Measurements from ENCODE around the gene CNTNAP2.

CNTNAP2 gene

GRCh38 chr7:148124477-148124876 lies 2007.9 kb downstream of the CNTNAP2 start:
- no peak for DNase-seq

GRCh38 chr7:148127374-148127773 lies 2010.8 kb downstream of the CNTNAP2 start:
- no peak for DNase-seq

GRCh38 chr7:148129023-148129422 lies 2012.4 kb downstream of the CNTNAP2 start:
- no peak for DNase-seq

- DNase-seq: no peak
These were observed 2018.5 kb downstream of the CNTNAP2 start for GRCh38 chr7:148135116-148135515.

GRCh38 chr7:148135997-148136396 lies 2019.4 kb downstream of the CNTNAP2 start:
- DNase-seq: no peak

- DNase-seq: peak; percentile 24
These were observed 2026.2 kb downstream of the CNTNAP2 start for GRCh38 chr7:148142660-148143248.

- no peak for DNase-seq
These were observed 2028.2 kb downstream of the CNTNAP2 start for GRCh38 chr7:148144827-148145226.

- no peak for DNase-seq
These were observed 2029.7 kb downstream of the CNTNAP2 start for GRCh38 chr7:148146346-148146745.

GRCh38 chr7:148147438-148147837 lies 2030.8 kb downstream of the CNTNAP2 start:
- DNase-seq: no peak

DNA sequence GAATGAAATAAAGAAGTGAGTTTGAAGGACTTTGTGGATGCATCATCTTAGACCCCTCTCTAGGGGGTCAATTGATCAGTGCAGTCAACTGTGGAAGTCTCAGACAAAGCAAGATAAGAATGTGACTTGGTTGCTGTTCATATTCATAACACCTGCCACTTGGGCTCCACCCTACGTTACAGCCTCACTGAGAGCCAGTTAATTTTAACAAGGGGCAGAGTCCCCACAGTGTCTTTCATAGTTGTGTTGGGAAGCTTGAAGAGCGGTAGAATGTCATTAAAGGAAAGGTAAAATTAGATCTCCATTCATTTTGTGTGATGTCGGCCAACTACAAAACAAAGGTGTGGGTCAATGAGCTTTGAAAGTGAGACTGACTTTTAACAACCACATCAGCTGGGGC lies 2031.9 kb downstream of the CNTNAP2 start:
- no peak for DNase-seq

- no peak for DNase-seq
These were observed 2033.1 kb downstream of the CNTNAP2 start for GRCh38 chr7:148149730-148150129.

GRCh38 chr7:148151778-148152177 lies 2035.2 kb downstream of the CNTNAP2 start:
- no peak for DNase-seq

GRCh38 chr7:148153616-148154284 lies 2037.1 kb downstream of the CNTNAP2 start:
- DNase-seq: no peak

- DNase-seq: no peak
These were observed 2038.4 kb downstream of the CNTNAP2 start for GRCh38 chr7:148155000-148155399.

GRCh38 chr7:148155826-148156225 lies 2039.2 kb downstream of the CNTNAP2 start:
- DNase-seq: no peak

GRCh38 chr7:148156233-148156632 lies 2039.6 kb downstream of the CNTNAP2 start:
- DNase-seq: no peak

GRCh38 chr7:148159331-148159730 lies 2042.7 kb downstream of the CNTNAP2 start:
- DNase-seq: no peak

- no peak for DNase-seq
These were observed 2045.2 kb downstream of the CNTNAP2 start for GRCh38 chr7:148161776-148162175.

GRCh38 chr7:148162808-148163207 lies 2046.2 kb downstream of the CNTNAP2 start:
- no peak for DNase-seq

DNA sequence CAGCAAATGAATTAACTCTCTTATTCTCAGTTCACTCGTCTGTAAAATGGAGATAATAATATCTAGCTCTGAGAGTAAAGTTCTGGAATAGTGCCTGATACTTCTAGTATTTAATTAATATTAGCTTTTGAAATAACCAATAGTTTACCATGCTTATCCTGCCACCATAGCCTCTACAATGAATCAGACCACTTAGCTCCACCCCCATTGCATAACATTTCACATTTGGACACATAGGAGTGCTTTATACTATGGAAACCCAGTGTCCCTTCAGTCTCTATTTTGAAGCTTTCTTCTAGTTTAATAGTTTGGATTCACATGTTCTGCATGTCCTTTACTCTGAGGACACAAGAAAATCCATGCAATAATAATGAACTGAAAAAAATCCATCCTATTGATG lies 2046.6 kb downstream of the CNTNAP2 start:
- DNase-seq: no peak

- no peak for DNase-seq
These were observed 2056.3 kb downstream of the CNTNAP2 start for GRCh38 chr7:148172920-148173319.

- no peak for DNase-seq
These were observed 2056.8 kb downstream of the CNTNAP2 start for GRCh38 chr7:148173369-148173768.

DNA sequence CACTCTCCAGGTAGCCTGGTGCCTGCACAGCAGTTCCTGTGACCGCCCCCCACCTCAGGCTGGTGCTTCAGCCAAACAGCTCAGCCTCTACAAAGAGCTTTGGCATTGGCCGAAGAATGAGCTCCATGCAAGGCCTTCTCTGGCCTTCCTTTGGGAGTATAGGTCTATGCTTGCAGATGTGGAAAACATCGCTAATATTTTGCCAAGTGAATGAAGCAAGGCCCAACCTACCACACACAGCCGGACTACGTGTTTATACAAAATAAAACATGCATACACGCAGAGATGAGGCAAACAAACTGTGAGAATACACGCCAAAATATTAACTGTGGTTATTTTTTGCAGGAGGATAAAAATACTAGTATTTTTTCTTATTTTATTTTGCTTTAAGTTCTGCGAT lies 2057.8 kb downstream of the CNTNAP2 start:
- no peak for DNase-seq

DNA sequence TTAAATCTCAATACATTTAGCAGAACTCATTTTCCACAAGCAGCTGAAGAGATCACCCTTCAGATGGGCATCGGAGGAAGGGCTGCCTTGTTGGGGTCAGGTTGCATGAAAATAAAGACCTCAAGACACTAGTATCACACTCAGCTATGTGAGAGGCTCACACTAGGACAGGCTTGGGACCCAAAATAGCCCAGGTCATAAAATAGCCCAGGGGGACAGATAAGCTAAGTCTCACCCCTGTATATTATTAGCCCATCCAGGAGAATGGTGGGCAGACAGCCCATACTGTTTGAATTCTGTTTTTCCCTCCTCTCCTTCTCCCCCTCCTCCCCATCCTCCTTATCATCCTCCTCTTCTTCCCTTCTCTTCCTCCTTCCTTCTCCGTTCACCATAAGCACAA lies 2058.9 kb downstream of the CNTNAP2 start:
- DNase-seq: no peak

- no peak for DNase-seq
These were observed 2061.4 kb downstream of the CNTNAP2 start for GRCh38 chr7:148177972-148178371.
